Upper lobe of right lung (tissue), 1 donor: Measurements from ENCODE around the gene MYO7B. TPM values are rescaled to one million over a fixed set of nuclear protein-coding genes. Genes with fewer than 3 reads are reported as not detected.

Experiments
- ATAC-seq: fragments of 200-7000 bp; cut with Tn5 transposase; one replicate; pipeline ENCODE4 v1.9.1; 2020; ENCODE audit warnings: mild to moderate bottlenecking, moderate library complexity
- DNase-seq: peaks from one replicate; pipeline ENCODE4 v3.0.0-alpha.2; 2020
- H3K27ac ChIP-seq: fragments of 200-600 bp; one replicate; pipeline ENCODE4 v1.8.0; 2022
- H3K27me3 ChIP-seq: fragments of 200-600 bp; one replicate; pipeline ENCODE4 v1.8.0; 2022; ENCODE audit warnings: mild to moderate bottlenecking
- H3K36me3 ChIP-seq: fragments of 200-600 bp; one replicate; pipeline ENCODE4 v1.8.0; 2022
- H3K4me1 ChIP-seq: fragments of 200-600 bp; one replicate; pipeline ENCODE4 v1.8.0; 2022
- H3K4me3 ChIP-seq: fragments of 200-600 bp; one replicate; pipeline ENCODE4 v1.8.0; 2022; ENCODE audit warnings: mild to moderate bottlenecking
- H3K9me3 ChIP-seq: fragments of 200-600 bp; one replicate; pipeline ENCODE4 v1.8.0; 2022
- intact Hi-C: fragments of 100-400 bp; cut with DNase I; formaldehyde crosslinking; loops from one replicate; pipeline ENCODE4 v1.11.0; 2022
- total RNA-seq: library from RNA; stranded (reverse); fragmentation: NEBNext Ultra II Directional; extraction: Animal tissue kit (Norgen Biotek cat#: 25700); gene quantifications from one replicate; pipeline ENCODE4 v1.2.1, GENCODE V29; 2021
- TF ChIP-seq, protein P1 (sequence below): fragments of 200-600 bp; IDR thresholded peaks from one replicate; pipeline ENCODE4 v1.8.0; 2022; ENCODE audit warnings: antibody characterized with exemption
- donor health status: DM: no; HTN: yes; CAD: no; lungs with severe emphysema.

MYO7B gene
- total RNA-seq, 1 donor from 2014 or later, result 2.2 TPM

DNA sequence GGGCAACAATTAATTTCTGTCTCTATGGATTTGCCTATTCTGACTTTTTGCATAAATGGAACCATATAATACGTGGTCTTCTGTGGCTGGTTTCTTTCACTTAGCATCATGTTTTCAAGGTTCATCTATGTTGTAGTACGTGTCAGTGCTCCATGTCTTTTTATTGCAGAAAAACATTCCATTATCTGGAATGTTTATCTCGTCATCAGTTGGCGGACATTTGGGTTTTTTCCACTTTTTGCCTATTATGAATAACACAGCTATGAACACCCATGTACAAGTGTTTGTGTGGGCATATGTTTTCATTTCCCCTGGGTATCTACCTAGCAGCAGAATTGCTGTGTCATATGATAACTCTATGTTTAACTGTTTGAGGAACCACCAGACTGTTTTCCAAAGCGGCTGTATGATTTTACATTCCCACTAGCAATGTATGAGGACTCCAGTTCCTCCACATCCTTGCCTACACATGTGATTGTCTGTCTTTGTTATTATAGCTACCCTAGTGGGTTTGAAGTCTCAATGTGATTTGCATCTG lies 49.9 kb downstream of the MYO7B start:
- no peaks in the 10 kb centered on the region for H3K4me1 ChIP-seq
- TF ChIP-seq, protein P1, sequence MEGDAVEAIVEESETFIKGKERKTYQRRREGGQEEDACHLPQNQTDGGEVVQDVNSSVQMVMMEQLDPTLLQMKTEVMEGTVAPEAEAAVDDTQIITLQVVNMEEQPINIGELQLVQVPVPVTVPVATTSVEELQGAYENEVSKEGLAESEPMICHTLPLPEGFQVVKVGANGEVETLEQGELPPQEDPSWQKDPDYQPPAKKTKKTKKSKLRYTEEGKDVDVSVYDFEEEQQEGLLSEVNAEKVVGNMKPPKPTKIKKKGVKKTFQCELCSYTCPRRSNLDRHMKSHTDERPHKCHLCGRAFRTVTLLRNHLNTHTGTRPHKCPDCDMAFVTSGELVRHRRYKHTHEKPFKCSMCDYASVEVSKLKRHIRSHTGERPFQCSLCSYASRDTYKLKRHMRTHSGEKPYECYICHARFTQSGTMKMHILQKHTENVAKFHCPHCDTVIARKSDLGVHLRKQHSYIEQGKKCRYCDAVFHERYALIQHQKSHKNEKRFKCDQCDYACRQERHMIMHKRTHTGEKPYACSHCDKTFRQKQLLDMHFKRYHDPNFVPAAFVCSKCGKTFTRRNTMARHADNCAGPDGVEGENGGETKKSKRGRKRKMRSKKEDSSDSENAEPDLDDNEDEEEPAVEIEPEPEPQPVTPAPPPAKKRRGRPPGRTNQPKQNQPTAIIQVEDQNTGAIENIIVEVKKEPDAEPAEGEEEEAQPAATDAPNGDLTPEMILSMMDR, result no peak
- intact Hi-C loops, result no loop called here
- H3K36me3 ChIP-seq, result no peaks in the 10 kb centered on the region
- ATAC-seq, result no peak
- no peaks in the 10 kb centered on the region for H3K9me3 ChIP-seq
- no peak overlapping the region for H3K27ac ChIP-seq
- no peak for DNase-seq
- H3K4me3 ChIP-seq, result no peak overlapping the region
- H3K27me3 ChIP-seq, result no peaks in the 10 kb centered on the region

GRCh38 chr2:127586136-127586535 lies 50.7 kb downstream of the MYO7B start:
- intact Hi-C loops, result no loop called here

GRCh38 chr2:127586746-127587295 lies 51.3 kb downstream of the MYO7B start:
- peak; percentile 18 for DNase-seq
- Histone ChIP-seq H3K4me1 (no peaks in the 10 kb centered on the region), H3K4me3 (no peak overlapping the region), H3K36me3 (no peaks in the 10 kb centered on the region), H3K27ac (no peak overlapping the region), H3K27me3 (no peaks in the 10 kb centered on the region), H3K9me3 (no peaks in the 10 kb centered on the region)
- intact Hi-C loops, result no loop called here
- ATAC-seq, result no peak
- TF ChIP-seq, protein P1, result no peak

More at GRCh38 chr2:127586136-127586535, 50.7 kb downstream of the MYO7B start:
- no peaks in the 10 kb centered on the region for H3K9me3 ChIP-seq
- no peaks in the 10 kb centered on the region for H3K4me1 ChIP-seq
- TF ChIP-seq, protein P1, result no peak
- H3K27ac ChIP-seq, result no peak overlapping the region
- H3K4me3 ChIP-seq, result no peak overlapping the region
- DNase-seq, result peak; percentile 10
- ATAC-seq, result no peak
- H3K36me3 ChIP-seq, result no peaks in the 10 kb centered on the region
- H3K27me3 ChIP-seq, result no peaks in the 10 kb centered on the region

GRCh38 chr2:127588241-127588640 lies 52.8 kb downstream of the MYO7B start:
- H3K27ac ChIP-seq, result no peak overlapping the region
- TF ChIP-seq, protein P1, result no peak
- H3K27me3 ChIP-seq, result no peaks in the 10 kb centered on the region
- no peak for ATAC-seq
- intact Hi-C loops, result no loop called here
- DNase-seq, result peak; percentile 40
- H3K4me1 ChIP-seq, result no peaks in the 10 kb centered on the region
- H3K9me3 ChIP-seq, result no peaks in the 10 kb centered on the region
- no peak overlapping the region for H3K4me3 ChIP-seq
- H3K36me3 ChIP-seq, result no peaks in the 10 kb centered on the region

GRCh38 chr2:127589358-127589757 lies 53.9 kb downstream of the MYO7B start:
- no peak for DNase-seq
- Histone ChIP-seq H3K4me3 (no peak overlapping the region), H3K27me3 (no peaks in the 10 kb centered on the region), H3K27ac (no peak overlapping the region), H3K4me1 (no peaks in the 10 kb centered on the region), H3K9me3 (no peaks in the 10 kb centered on the region), H3K36me3 (no peaks in the 10 kb centered on the region)
- TF ChIP-seq, protein P1, result no peak
- intact Hi-C loops, result no loop called here
- ATAC-seq, result no peak
